Forelimb muscle (tissue), 1 donor: ENCODE data around the gene CKAP2L. TPM values are rescaled to one million over a fixed set of nuclear protein-coding genes. Genes with fewer than 3 reads are reported as not detected.

Experiments used
- polyA plus RNA-seq: library from polyadenylated mRNA; unstranded; fragments of 120-200 nt; gene quantifications from one replicate; pipeline ENCODE4 v1.2.1, GENCODE V29; 2013; ENCODE audit not compliant: insufficient read length

Gene CKAP2L
- polyA plus RNA-seq, 1 donor: 6.4 TPM

Other genes starting within 250 kb of the CKAP2L start
- 11.6 TPM for gene POLR1B, start 222.1 kb downstream of the CKAP2L start, polyA plus RNA-seq
- 31.0 TPM for gene CHCHD5, start 180.0 kb downstream of the CKAP2L start, polyA plus RNA-seq
- 19.1 TPM for gene SLC20A1, start 118.7 kb downstream of the CKAP2L start, polyA plus RNA-seq
- gene NT5DC4, start 43.6 kb downstream of the CKAP2L start, polyA plus RNA-seq: 0.09 TPM
- gene IL1A, start 19.9 kb upstream of the CKAP2L start, polyA plus RNA-seq: not detected
- gene IL1B, start 72.2 kb upstream of the CKAP2L start, polyA plus RNA-seq: 0.14 TPM
- gene IL37, start 146.6 kb upstream of the CKAP2L start, polyA plus RNA-seq: not detected
- gene IL36G, start 213.4 kb upstream of the CKAP2L start, polyA plus RNA-seq: 0.14 TPM
- gene IL36A, start 240.8 kb upstream of the CKAP2L start, polyA plus RNA-seq: not detected